Activated naive CD4-positive, alpha-beta T cell treated with anti-CD3 and anti-CD28 coated beads, Interleukin-2, amount 10 ng/mL, durations not matched to agents 7 days and 5 days (primary cell): ENCODE data around the gene CDCP1.

ENCODE experiments used
- CTCF ChIA-PET: fragments of 350-600 bp; sonication (Branson Sonifier 250); formaldehyde crosslinking; loops from one replicate; lab custom pipeline; 2021; ENCODE audit warnings: antibody characterized with exemption; lab: Charles Lee
- DNase-seq: peaks from one replicate; pipeline ENCODE4 v3.0.0-alpha.2; 2020
- H3K27ac Mint-ChIP-seq: one replicate; pipeline ENCODE4 v1.8.0; 2021; ENCODE audit warnings: mild to moderate bottlenecking, moderate library complexity, mixed read lengths
- H3K27me3 Mint-ChIP-seq: one replicate; pipeline ENCODE4 v1.8.0; 2021; ENCODE audit warnings: mild to moderate bottlenecking, mixed read lengths
- H3K36me3 Mint-ChIP-seq: one replicate; pipeline ENCODE4 v1.8.0; 2021; ENCODE audit warnings: mixed read lengths
- H3K4me1 Mint-ChIP-seq: one replicate; pipeline ENCODE4 v1.8.0; 2021; ENCODE audit warnings: mixed read lengths
- H3K4me3 Mint-ChIP-seq: one replicate; pipeline ENCODE4 v1.8.0; 2021; ENCODE audit warnings: mild to moderate bottlenecking, moderate library complexity, mixed read lengths
- H3K9me3 Mint-ChIP-seq: one replicate; pipeline ENCODE4 v1.8.0; 2021; ENCODE audit warnings: mixed read lengths

The CDCP1 gene

GRCh38 chr3:45123581-45124269 lies 22.5 kb downstream of the CDCP1 start:
- peaks cover 3% of the 10 kb centered on the region for H3K9me3 Mint-ChIP-seq
- CTCF ChIA-PET = no interaction called here
- H3K4me3 Mint-ChIP-seq = no peak overlapping the region
- DNase-seq = no peak
- H3K27me3 Mint-ChIP-seq = peaks cover 66% of the 10 kb centered on the region
- peaks cover 8% of the 10 kb centered on the region for H3K36me3 Mint-ChIP-seq
- no peak overlapping the region for H3K27ac Mint-ChIP-seq
- peaks cover 42% of the 10 kb centered on the region for H3K4me1 Mint-ChIP-seq

GRCh38 chr3:45123030-45123429 lies 23.1 kb downstream of the CDCP1 start:
- CTCF ChIA-PET = no interaction called here
- Mint-ChIP-seq H3K27me3 (peaks cover 59% of the 10 kb centered on the region), H3K9me3 (peaks cover 3% of the 10 kb centered on the region), H3K4me3 (no peak overlapping the region), H3K27ac (no peak overlapping the region), H3K4me1 (peaks cover 49% of the 10 kb centered on the region), H3K36me3 (peaks cover 8% of the 10 kb centered on the region)
- no peak for DNase-seq

DNA sequence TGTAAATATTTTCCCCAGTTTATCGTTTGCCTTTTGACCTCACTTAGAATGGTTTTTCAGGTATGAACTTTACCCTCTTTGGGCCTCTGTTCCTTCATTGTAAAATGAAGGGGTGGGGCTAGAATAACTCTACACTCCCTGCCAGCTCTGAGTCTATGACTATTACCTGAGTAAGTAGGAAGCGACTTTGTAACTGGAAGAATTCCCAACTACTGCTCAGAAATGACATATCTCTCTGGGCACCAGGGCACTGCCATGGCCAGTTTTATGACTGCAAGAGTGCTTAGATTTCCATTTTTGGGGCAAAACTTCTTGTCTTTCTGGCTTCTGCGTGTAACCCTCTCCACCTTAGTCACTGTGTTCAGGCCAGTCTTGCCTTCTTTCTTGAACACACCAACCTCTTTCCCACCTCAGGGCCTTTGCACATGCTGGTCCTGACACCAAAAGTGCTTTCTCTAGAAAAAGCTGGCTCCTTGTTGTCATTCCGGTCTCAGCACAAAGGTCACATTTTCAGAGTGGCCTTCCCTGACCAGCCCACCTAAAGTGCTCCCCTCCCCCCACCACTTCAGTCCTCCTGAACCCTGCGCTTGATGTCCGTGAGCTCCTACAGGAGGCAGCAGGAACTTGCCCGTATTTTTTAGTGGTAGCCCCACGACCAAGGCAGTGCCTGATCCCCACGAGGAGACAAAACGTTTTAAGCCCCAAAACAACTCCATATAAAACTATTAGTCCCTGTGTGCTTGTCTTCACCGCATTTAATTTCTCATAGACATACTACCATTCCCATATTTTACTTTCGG lies 25.6 kb downstream of the CDCP1 start:
- no peak for DNase-seq
- CTCF ChIA-PET = no interaction called here
- H3K27me3 Mint-ChIP-seq = peaks cover 50% of the 10 kb centered on the region
- H3K36me3 Mint-ChIP-seq = peaks cover 12% of the 10 kb centered on the region
- H3K4me1 Mint-ChIP-seq = peaks cover 54% of the 10 kb centered on the region
- H3K27ac Mint-ChIP-seq = no peak overlapping the region
- no peak overlapping the region for H3K4me3 Mint-ChIP-seq
- H3K9me3 Mint-ChIP-seq = peaks cover 3% of the 10 kb centered on the region

- H3K36me3 Mint-ChIP-seq = peaks cover 12% of the 10 kb centered on the region
- CTCF ChIA-PET = interaction anchor here (0.5 to 0.8 kb wide), 2 partner anchors 79 to 391 kb away, joined by 3 read pairs; no protein-coding TSS in a partner anchor
- no peak for DNase-seq
- H3K27me3 Mint-ChIP-seq = peaks cover 44% of the 10 kb centered on the region
- H3K27ac Mint-ChIP-seq = no peak overlapping the region
- H3K4me3 Mint-ChIP-seq = no peak overlapping the region
- H3K4me1 Mint-ChIP-seq = peaks cover 57% of the 10 kb centered on the region
- peaks cover 1% of the 10 kb centered on the region for H3K9me3 Mint-ChIP-seq
Observed at GRCh38 chr3:45119824-45120358, 26.3 kb downstream of the CDCP1 start.

DNA sequence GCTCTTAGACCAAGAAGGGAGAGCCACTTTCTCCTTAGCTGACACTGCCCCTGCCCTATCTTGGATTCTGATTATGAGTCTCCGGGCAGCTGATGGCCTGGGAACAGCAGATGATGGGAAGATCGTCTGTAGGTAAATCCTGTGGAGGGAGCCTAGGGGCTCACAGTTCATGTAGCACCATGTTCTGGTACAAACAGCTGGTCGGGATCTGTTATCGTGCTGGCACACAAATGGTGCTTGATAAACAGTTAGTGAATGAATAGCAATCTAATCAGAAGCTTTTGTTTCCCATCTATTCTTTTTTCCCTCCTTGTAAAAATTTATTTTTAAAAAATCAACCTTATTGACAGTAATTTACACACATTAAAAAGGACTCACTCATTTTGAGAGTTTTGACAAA lies 26.8 kb downstream of the CDCP1 start:
- Mint-ChIP-seq H3K4me1 (peaks cover 60% of the 10 kb centered on the region), H3K27me3 (peaks cover 42% of the 10 kb centered on the region), H3K36me3 (peaks cover 10% of the 10 kb centered on the region), H3K9me3 (no peaks in the 10 kb centered on the region), H3K27ac (peak overlapping the region; percentile 96), H3K4me3 (no peak overlapping the region)
- CTCF ChIA-PET = interaction anchor here (0.8 to 1.7 kb wide), 2 partner anchors 17 to 79 kb away, joined by 3 to 5 read pairs; no protein-coding TSS in a partner anchor
- no peak for DNase-seq

DNA sequence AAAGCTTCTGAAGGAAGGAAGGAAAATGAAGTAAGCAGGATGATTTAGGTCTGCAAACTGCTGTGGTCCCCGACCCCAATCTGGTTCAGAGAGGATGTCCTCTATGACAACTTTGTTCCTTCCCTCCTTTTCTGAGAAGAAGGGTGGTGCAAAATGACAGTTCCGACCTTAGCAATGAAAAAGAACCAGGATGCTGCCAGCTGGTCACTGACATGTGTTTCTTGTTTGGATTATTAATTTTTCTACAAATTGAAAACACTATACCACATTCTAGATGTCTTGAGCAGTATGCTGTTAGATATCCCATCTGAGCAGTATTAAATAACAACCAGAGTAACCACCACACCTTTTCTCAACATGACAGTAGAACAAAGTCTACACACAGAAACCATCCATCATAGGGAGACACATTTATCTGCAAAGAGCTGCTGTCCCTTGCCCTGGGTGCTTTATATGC lies 27.5 kb downstream of the CDCP1 start:
- Mint-ChIP-seq H3K4me3 (peak overlapping the region; percentile 67), H3K36me3 (peaks cover 15% of the 10 kb centered on the region), H3K27me3 (peaks cover 42% of the 10 kb centered on the region), H3K4me1 (peaks cover 67% of the 10 kb centered on the region), H3K9me3 (no peaks in the 10 kb centered on the region), H3K27ac (peak overlapping the region; percentile 96)
- no peak for DNase-seq
- CTCF ChIA-PET = interaction anchor here (1.1 to 1.7 kb wide), 4 partner anchors 13 to 92 kb away, joined by 3 to 9 read pairs (median 5); no protein-coding TSS in a partner anchor

- Mint-ChIP-seq H3K9me3 (no peaks in the 10 kb centered on the region), H3K4me3 (no peak overlapping the region), H3K27ac (no peak overlapping the region), H3K4me1 (peaks cover 90% of the 10 kb centered on the region), H3K36me3 (peaks cover 31% of the 10 kb centered on the region), H3K27me3 (peaks cover 57% of the 10 kb centered on the region)
- DNase-seq = no peak
- CTCF ChIA-PET = no interaction called here
Observed at GRCh38 chr3:45116350-45116749, 29.8 kb downstream of the CDCP1 start.

- peaks cover 46% of the 10 kb centered on the region for H3K27me3 Mint-ChIP-seq
- H3K4me3 Mint-ChIP-seq = no peak overlapping the region
- DNase-seq = no peak
- H3K27ac Mint-ChIP-seq = no peak overlapping the region
- H3K36me3 Mint-ChIP-seq = peaks cover 45% of the 10 kb centered on the region
- no peaks in the 10 kb centered on the region for H3K9me3 Mint-ChIP-seq
- CTCF ChIA-PET = interaction anchor here (1.3 kb wide), 1 partner anchor 73 kb away, joined by 3 read pairs; no protein-coding TSS in a partner anchor
- H3K4me1 Mint-ChIP-seq = peaks cover 92% of the 10 kb centered on the region
Observed at GRCh38 chr3:45113625-45114050, 32.5 kb downstream of the CDCP1 start.

- Mint-ChIP-seq H3K4me1 (peaks cover 91% of the 10 kb centered on the region), H3K27me3 (peaks cover 49% of the 10 kb centered on the region), H3K9me3 (no peaks in the 10 kb centered on the region), H3K4me3 (no peak overlapping the region), H3K36me3 (peaks cover 49% of the 10 kb centered on the region), H3K27ac (no peak overlapping the region)
- CTCF ChIA-PET = no interaction called here
- DNase-seq = no peak
Observed at GRCh38 chr3:45112939-45113338, 33.2 kb downstream of the CDCP1 start.

GRCh38 chr3:45110509-45110833 lies 35.7 kb downstream of the CDCP1 start:
- Mint-ChIP-seq H3K27ac (peak overlapping the region; percentile 93), H3K9me3 (no peaks in the 10 kb centered on the region), H3K4me3 (peak overlapping the region; percentile 71), H3K27me3 (peaks cover 58% of the 10 kb centered on the region), H3K36me3 (peaks cover 48% of the 10 kb centered on the region), H3K4me1 (peaks cover 94% of the 10 kb centered on the region)
- CTCF ChIA-PET = interaction anchor here (1.5 kb wide), 1 partner anchor 69 kb away, joined by 4 read pairs; no protein-coding TSS in a partner anchor
- no peak for DNase-seq

GRCh38 chr3:45109771-45110508 lies 36.2 kb downstream of the CDCP1 start:
- no peaks in the 10 kb centered on the region for H3K9me3 Mint-ChIP-seq
- peaks cover 48% of the 10 kb centered on the region for H3K36me3 Mint-ChIP-seq
- peak; percentile 70 for DNase-seq
- peak overlapping the region; percentile 71 for H3K4me3 Mint-ChIP-seq
- peaks cover 60% of the 10 kb centered on the region for H3K27me3 Mint-ChIP-seq
- peak overlapping the region; percentile 93 for H3K27ac Mint-ChIP-seq
- CTCF ChIA-PET = no interaction called here
- peaks cover 95% of the 10 kb centered on the region for H3K4me1 Mint-ChIP-seq

GRCh38 chr3:45106874-45107273 lies 39.3 kb downstream of the CDCP1 start:
- H3K27ac Mint-ChIP-seq = no peak overlapping the region
- H3K36me3 Mint-ChIP-seq = peaks cover 49% of the 10 kb centered on the region
- peaks cover 84% of the 10 kb centered on the region for H3K4me1 Mint-ChIP-seq
- CTCF ChIA-PET = no interaction called here
- peaks cover 11% of the 10 kb centered on the region for H3K9me3 Mint-ChIP-seq
- H3K27me3 Mint-ChIP-seq = peaks cover 59% of the 10 kb centered on the region
- no peak for DNase-seq
- H3K4me3 Mint-ChIP-seq = no peak overlapping the region

- H3K27me3 Mint-ChIP-seq = peaks cover 64% of the 10 kb centered on the region
- peak; percentile 86 for DNase-seq
- CTCF ChIA-PET = interaction anchor here (1.0 to 1.4 kb wide), 2 partner anchors 12 to 65 kb away, joined by 3 to 4 read pairs; no protein-coding TSS in a partner anchor
- H3K36me3 Mint-ChIP-seq = peaks cover 44% of the 10 kb centered on the region
- peak overlapping the region; percentile 4 for H3K27ac Mint-ChIP-seq
- peaks cover 11% of the 10 kb centered on the region for H3K9me3 Mint-ChIP-seq
- H3K4me1 Mint-ChIP-seq = peaks cover 80% of the 10 kb centered on the region
- H3K4me3 Mint-ChIP-seq = peak overlapping the region; percentile 13
Observed at GRCh38 chr3:45105855-45106671, 40.1 kb downstream of the CDCP1 start.
